ENCODE measurements around the gene EIF3K.

GRCh38 chr19:38674388-38675171 lies 55.6 kb downstream of the EIF3K start:
- TF ChIP-seq CTCF (conservative IDR thresholded peaks at IDR 0.05; ENCODE audit: low read depth, low read length) (no peak), EZH2phosphoT487 (IDR thresholded peaks at IDR 0.05; ENCODE audit: borderline replicate concordance, low read length) (no peak), EZH2 (IDR thresholded peaks at IDR 0.05; ENCODE audit: low read length, unreplicated experiment) (no peak)

Measured in PC-3 (cell line).